ENCODE measurements around the gene ANO7. TPM values are rescaled to one million over a fixed set of nuclear protein-coding genes. Genes with fewer than 3 reads are reported as not detected.

Gene ANO7
- total RNA-seq, 1 donor from 2014 or later = 2.2 TPM

DNA sequence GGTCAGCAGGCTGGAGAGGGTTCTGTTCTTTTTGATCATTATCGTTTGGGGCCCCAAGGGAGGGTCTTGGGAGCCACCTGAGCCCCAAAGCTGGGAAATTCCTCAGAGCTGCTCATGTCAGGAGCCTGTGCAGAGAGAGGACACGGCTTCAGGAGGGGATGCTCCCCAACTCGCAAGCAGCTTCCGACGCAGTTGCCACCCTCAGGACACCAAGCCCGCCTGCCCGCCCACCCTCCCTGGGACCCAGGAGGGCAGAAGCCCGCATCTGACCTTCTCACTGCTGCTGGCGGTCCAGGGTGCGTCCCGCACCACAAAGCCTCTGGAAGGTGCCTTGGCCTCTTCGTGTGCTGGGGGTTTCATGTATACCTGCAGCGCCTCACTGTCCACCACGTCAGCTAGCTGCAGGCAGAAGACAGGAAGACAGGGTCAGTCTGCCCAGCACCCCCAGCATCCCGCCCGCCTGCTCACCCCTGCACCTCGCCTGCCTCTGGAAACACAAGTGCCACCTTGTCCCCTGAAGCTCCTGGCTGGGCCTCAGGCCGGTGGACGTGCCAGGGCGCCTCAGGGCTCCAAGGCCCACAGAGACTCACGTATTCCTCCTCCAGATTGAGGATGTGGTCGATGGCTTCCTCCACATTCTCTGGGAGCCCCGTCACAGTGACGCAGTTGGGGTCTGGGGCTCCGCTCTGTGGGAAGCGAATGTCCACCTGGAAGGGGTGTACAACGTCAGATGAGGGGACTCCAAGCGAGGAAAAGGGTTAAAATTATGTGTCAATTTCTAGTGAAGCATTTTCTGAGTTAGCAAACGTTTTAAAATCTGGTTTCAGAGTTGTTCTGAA lies 41.3 kb downstream of the ANO7 start:
- Mint-ChIP-seq H3K27me3 (ENCODE audit: low read depth) (no peaks in the 10 kb centered on the region), H3K9me3 (ENCODE audit: low read depth) (no peaks in the 10 kb centered on the region), H3K36me3 (ENCODE audit: low read depth) (peaks cover 58% of the 10 kb centered on the region), H3K4me3 (ENCODE audit: unreplicated experiment) (no peak overlapping the region), H3K27ac (ENCODE audit: unreplicated experiment) (peak overlapping the region; percentile 8), H3K4me1 (ENCODE audit: low read depth) (peaks cover 7% of the 10 kb centered on the region)
- DNase-seq (ENCODE audit: low spot score) = peak; percentile 91
- TF ChIP-seq, protein P1, sequence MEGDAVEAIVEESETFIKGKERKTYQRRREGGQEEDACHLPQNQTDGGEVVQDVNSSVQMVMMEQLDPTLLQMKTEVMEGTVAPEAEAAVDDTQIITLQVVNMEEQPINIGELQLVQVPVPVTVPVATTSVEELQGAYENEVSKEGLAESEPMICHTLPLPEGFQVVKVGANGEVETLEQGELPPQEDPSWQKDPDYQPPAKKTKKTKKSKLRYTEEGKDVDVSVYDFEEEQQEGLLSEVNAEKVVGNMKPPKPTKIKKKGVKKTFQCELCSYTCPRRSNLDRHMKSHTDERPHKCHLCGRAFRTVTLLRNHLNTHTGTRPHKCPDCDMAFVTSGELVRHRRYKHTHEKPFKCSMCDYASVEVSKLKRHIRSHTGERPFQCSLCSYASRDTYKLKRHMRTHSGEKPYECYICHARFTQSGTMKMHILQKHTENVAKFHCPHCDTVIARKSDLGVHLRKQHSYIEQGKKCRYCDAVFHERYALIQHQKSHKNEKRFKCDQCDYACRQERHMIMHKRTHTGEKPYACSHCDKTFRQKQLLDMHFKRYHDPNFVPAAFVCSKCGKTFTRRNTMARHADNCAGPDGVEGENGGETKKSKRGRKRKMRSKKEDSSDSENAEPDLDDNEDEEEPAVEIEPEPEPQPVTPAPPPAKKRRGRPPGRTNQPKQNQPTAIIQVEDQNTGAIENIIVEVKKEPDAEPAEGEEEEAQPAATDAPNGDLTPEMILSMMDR (IDR thresholded peaks at IDR 0.05) = no peak

DNA sequence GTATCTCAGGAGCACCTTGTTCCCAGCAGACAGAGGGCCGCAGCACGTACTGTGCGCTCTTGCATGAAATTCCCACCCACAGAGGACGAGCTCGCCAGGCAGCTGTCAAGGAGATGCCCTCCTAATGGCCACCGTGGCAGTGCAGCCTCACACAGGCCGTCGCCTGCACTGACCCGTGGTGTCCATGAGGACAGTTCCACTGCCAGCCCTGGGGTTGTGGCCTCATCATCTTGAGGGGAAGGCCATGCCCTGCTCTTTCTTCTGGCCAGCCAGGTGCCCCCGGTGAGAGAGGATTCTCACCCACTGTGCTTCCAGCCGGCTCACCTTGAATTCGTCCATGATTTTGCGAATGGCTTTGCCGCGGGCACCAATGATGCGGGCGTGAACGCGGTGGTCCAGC lies 42.0 kb downstream of the ANO7 start:
- H3K9me3 Mint-ChIP-seq (ENCODE audit: low read depth) = no peaks in the 10 kb centered on the region
- H3K36me3 Mint-ChIP-seq (ENCODE audit: low read depth) = peaks cover 63% of the 10 kb centered on the region
- TF ChIP-seq, protein P1 (IDR thresholded peaks at IDR 0.05) = no peak
- no peak overlapping the region for H3K27ac Mint-ChIP-seq (ENCODE audit: unreplicated experiment)
- H3K4me3 Mint-ChIP-seq (ENCODE audit: unreplicated experiment) = no peak overlapping the region
- no peaks in the 10 kb centered on the region for H3K27me3 Mint-ChIP-seq (ENCODE audit: low read depth)
- peaks cover 2% of the 10 kb centered on the region for H3K4me1 Mint-ChIP-seq (ENCODE audit: low read depth)
- peak; percentile 77 for DNase-seq (ENCODE audit: low spot score)

DNA sequence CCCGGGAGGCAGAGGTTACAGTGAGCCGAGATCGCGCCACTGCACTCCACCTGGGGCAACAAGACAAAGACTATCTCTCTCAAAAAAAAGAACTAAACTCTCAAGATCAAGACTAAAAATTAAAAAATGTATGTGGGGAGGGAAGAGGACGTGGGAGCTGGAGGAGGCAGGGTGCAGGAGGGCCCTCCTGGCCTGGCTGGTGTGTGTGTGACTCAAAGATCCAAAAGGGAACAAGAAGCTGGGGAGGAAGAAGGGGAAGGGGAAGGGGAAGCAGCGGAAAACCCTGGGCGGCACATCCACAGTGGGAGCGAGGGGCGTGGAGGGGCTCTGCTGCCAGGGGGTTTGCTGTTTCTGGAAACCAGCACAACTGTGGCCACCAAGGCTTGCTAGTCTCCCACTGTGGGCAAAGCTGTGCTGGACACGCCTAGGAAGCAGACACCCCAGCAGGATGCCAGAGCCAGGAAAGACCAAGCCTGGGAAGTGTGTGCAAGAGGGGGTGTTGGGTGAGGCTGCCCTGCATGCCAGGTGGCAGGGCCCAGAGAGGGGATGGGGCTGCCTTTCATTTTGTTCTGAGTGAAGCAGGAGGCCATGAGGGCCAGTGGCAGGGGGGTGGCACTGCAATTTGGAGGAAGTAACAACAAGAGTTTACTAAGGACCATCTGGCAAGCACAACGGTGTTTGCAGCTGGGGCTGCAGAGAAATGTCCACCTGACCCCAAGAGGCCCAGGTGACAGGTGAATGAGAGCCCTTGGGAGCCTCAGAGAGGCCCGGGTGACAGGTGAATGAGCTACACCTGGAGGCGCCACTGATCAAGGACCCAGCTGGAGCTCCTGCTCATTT lies 44.5 kb downstream of the ANO7 start:
- H3K27ac Mint-ChIP-seq (ENCODE audit: unreplicated experiment) = peak overlapping the region; percentile 74
- TF ChIP-seq, protein P1 (IDR thresholded peaks at IDR 0.05) = no peak
- H3K9me3 Mint-ChIP-seq (ENCODE audit: low read depth) = no peaks in the 10 kb centered on the region
- H3K4me3 Mint-ChIP-seq (ENCODE audit: unreplicated experiment) = no peak overlapping the region
- peaks cover 64% of the 10 kb centered on the region for H3K36me3 Mint-ChIP-seq (ENCODE audit: low read depth)
- peak; percentile 53 for DNase-seq (ENCODE audit: low spot score)
- no peaks in the 10 kb centered on the region for H3K27me3 Mint-ChIP-seq (ENCODE audit: low read depth)
- H3K4me1 Mint-ChIP-seq (ENCODE audit: low read depth) = no peaks in the 10 kb centered on the region

DNA sequence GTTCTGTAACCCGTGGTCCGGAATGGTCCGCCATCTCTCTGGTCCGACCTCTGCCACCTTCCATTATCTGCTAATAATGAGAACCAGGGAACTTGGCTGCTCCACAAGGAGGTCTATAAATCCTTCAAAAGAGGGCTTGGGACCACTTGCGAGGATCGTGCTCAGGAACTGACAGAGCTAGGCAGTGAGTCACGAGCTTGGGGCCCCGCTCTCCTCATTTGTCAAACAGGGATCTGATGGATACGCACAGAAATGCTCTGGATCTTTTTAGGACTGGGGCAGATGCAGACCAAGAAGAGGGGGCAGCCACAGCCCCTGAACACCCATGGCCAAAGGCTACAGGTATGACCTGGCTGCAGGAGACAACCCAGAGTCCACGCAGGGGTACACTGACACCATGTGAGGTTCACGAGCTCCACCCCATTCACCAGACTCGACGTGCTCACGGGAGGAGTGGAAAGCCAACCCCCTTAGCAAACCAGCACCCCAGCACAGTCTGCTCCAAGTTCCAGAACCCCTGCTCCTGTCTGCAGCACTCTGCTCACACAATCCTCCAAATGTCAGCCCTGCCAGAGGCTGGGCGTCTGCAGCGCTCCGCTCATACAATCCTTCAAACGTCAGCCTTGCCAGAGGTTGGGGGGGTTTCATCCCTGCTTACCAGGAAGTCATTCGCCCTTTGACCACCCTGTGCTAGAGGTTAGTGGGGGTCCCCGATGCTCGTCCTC lies 45.8 kb downstream of the ANO7 start:
- H3K27me3 Mint-ChIP-seq (ENCODE audit: low read depth) = no peaks in the 10 kb centered on the region
- H3K4me1 Mint-ChIP-seq (ENCODE audit: low read depth) = no peaks in the 10 kb centered on the region
- no peak overlapping the region for H3K27ac Mint-ChIP-seq (ENCODE audit: unreplicated experiment)
- no peaks in the 10 kb centered on the region for H3K9me3 Mint-ChIP-seq (ENCODE audit: low read depth)
- TF ChIP-seq, protein P1 (IDR thresholded peaks at IDR 0.05) = no peak
- peaks cover 71% of the 10 kb centered on the region for H3K36me3 Mint-ChIP-seq (ENCODE audit: low read depth)
- no peak overlapping the region for H3K4me3 Mint-ChIP-seq (ENCODE audit: unreplicated experiment)
- DNase-seq (ENCODE audit: low spot score) = peak; percentile 59
